ENCODE measurements around the gene CSF2. TPM values are rescaled to one million over a fixed set of nuclear protein-coding genes. Genes with fewer than 3 reads are reported as not detected.

Gene CSF2
- total RNA-seq, 1 donor from 2014 or later: not detected

- H3K27me3 ChIP-seq (ENCODE audit: control insufficient read depth, insufficient read depth, low read length): no peaks in the 10 kb centered on the region
- DNase-seq (ENCODE audit: low read depth) (no peak), FAIRE-seq (no peak)
Observed at GRCh38 chr5:132095424-132095972, 21.9 kb downstream of the CSF2 start.

GRCh38 chr5:132096904-132097303 lies 23.3 kb downstream of the CSF2 start:
- no peak overlapping the region for H3K4me3 ChIP-seq (ENCODE audit: low read depth, low read length)
- no peak for FAIRE-seq

More at GRCh38 chr5:132095424-132095972, 21.9 kb downstream of the CSF2 start:
- no peak overlapping the region for H3K4me3 ChIP-seq (ENCODE audit: low read depth, low read length)
- TF ChIP-seq CTCF (IDR thresholded peaks at IDR 0.05; ENCODE audit: insufficient read depth, low read length, severe bottlenecking): no peak
- no peaks in the 10 kb centered on the region for H3K36me3 ChIP-seq (ENCODE audit: control insufficient read depth, insufficient read depth, low read length)

GRCh38 chr5:132098151-132098594 lies 24.6 kb downstream of the CSF2 start:
- no peak for TF ChIP-seq CTCF (IDR thresholded peaks at IDR 0.05; ENCODE audit: insufficient read depth, low read length, severe bottlenecking)
- FAIRE-seq (no peak), DNase-seq (ENCODE audit: low read depth) (peak; percentile 34)
- H3K4me3 ChIP-seq (ENCODE audit: low read depth, low read length): no peak overlapping the region
- H3K27me3 ChIP-seq (ENCODE audit: control insufficient read depth, insufficient read depth, low read length): no peaks in the 10 kb centered on the region
- no peaks in the 10 kb centered on the region for H3K36me3 ChIP-seq (ENCODE audit: control insufficient read depth, insufficient read depth, low read length)

More at GRCh38 chr5:132096904-132097303, 23.3 kb downstream of the CSF2 start:
- no peak for DNase-seq (ENCODE audit: low read depth)
- Histone ChIP-seq H3K36me3 (ENCODE audit: control insufficient read depth, insufficient read depth, low read length) (no peaks in the 10 kb centered on the region), H3K27me3 (ENCODE audit: control insufficient read depth, insufficient read depth, low read length) (no peaks in the 10 kb centered on the region)
- no peak for TF ChIP-seq CTCF (IDR thresholded peaks at IDR 0.05; ENCODE audit: insufficient read depth, low read length, severe bottlenecking)

GRCh38 chr5:132098621-132099020 lies 25.0 kb downstream of the CSF2 start:
- Histone ChIP-seq H3K27me3 (ENCODE audit: control insufficient read depth, insufficient read depth, low read length) (no peaks in the 10 kb centered on the region), H3K36me3 (ENCODE audit: control insufficient read depth, insufficient read depth, low read length) (no peaks in the 10 kb centered on the region), H3K4me3 (ENCODE audit: low read depth, low read length) (no peak overlapping the region)
- TF ChIP-seq CTCF (IDR thresholded peaks at IDR 0.05; ENCODE audit: insufficient read depth, low read length, severe bottlenecking): no peak
- DNase-seq (ENCODE audit: low read depth) (no peak), FAIRE-seq (no peak)

- no peak for DNase-seq (ENCODE audit: low read depth)
- FAIRE-seq: no peak
- Histone ChIP-seq H3K4me3 (ENCODE audit: low read depth, low read length) (no peak overlapping the region), H3K27me3 (ENCODE audit: control insufficient read depth, insufficient read depth, low read length) (no peaks in the 10 kb centered on the region), H3K36me3 (ENCODE audit: control insufficient read depth, insufficient read depth, low read length) (no peaks in the 10 kb centered on the region)
- no peak for TF ChIP-seq CTCF (IDR thresholded peaks at IDR 0.05; ENCODE audit: insufficient read depth, low read length, severe bottlenecking)
Observed at GRCh38 chr5:132099076-132099748, 25.6 kb downstream of the CSF2 start.

All from bronchial epithelial cell (primary cell).